HepG2 (cell line): ENCODE data around the gene PHF14. TPM values are rescaled to one million over a fixed set of nuclear protein-coding genes. Genes with fewer than 3 reads are reported as not detected.

Experiments
- EEA1 ChIP-seq: sonication (generic); formaldehyde crosslinking; IDR thresholded peaks from 2 replicates; pipeline ENCODE4 v1.5.1; 2020; ENCODE audit warnings: mild to moderate bottlenecking, missing genetic modification reagents, borderline replicate concordance
- FOXJ3 ChIP-seq: sonication (generic); formaldehyde crosslinking; IDR thresholded peaks from 2 replicates; pipeline ENCODE4 v1.4.0; 2020; ENCODE audit warnings: missing genetic modification reagents, mild to moderate bottlenecking, borderline replicate concordance
- FOXK2 ChIP-seq: fragments of 450-650 bp; IDR thresholded peaks from 2 replicates; pipeline ENCODE4 v1.6.1; 2016
- HMGA1 ChIP-seq: sonication (generic); formaldehyde crosslinking; conservative IDR thresholded peaks from 2 replicates; pipeline ENCODE4 v1.4.0; 2020; ENCODE audit warnings: missing genetic modification reagents
- KDM6A ChIP-seq: IDR thresholded peaks from 2 replicates; pipeline ENCODE4 v1.6.1; 2016; ENCODE audit warnings: low read depth
- MTF1 ChIP-seq: sonication (generic); formaldehyde crosslinking; IDR thresholded peaks from 2 replicates; pipeline ENCODE4 v1.5.0; 2020; ENCODE audit warnings: missing genetic modification reagents
- MYNN ChIP-seq: sonication (generic); formaldehyde crosslinking; IDR thresholded peaks from 2 replicates; pipeline ENCODE4 v1.4.0; 2020; ENCODE audit warnings: mild to moderate bottlenecking, low read depth, missing genetic modification reagents
- NR2F2 ChIP-seq: IDR thresholded peaks from 2 replicates; pipeline ENCODE4 v1.6.1; 2012; ENCODE audit warnings: low read depth, inconsistent platforms, borderline replicate concordance
- SMAD9 ChIP-seq: sonication (generic); formaldehyde crosslinking; IDR thresholded peaks from 2 replicates; pipeline ENCODE4 v1.5.1; 2020; ENCODE audit warnings: mild to moderate bottlenecking, missing genetic modification reagents
- SNAI1 ChIP-seq: sonication (generic); formaldehyde crosslinking; IDR thresholded peaks from 2 replicates; pipeline ENCODE4 v1.5.0; 2020; ENCODE audit warnings: mild to moderate bottlenecking, missing genetic modification reagents, borderline replicate concordance
- SRY ChIP-seq: sonication (generic); formaldehyde crosslinking; IDR thresholded peaks from 2 replicates; pipeline ENCODE4 v1.8.0; 2022; ENCODE audit warnings: mild to moderate bottlenecking, missing genetic modification reagents
- TAF1 ChIP-seq: sonication (generic); formaldehyde crosslinking; IDR thresholded peaks from 2 replicates; pipeline ENCODE4 v1.4.0; 2020; ENCODE audit warnings: missing genetic modification reagents
- ZBTB8A ChIP-seq: sonication (generic); formaldehyde crosslinking; IDR thresholded peaks from 2 replicates; pipeline ENCODE4 v1.4.0; 2020; ENCODE audit warnings: mild to moderate bottlenecking, low read depth, missing genetic modification reagents, borderline replicate concordance
- ZFP37 ChIP-seq: sonication (generic); formaldehyde crosslinking; IDR thresholded peaks from 2 replicates; pipeline ENCODE4 v1.4.0; 2020; ENCODE audit warnings: missing genetic modification reagents, borderline replicate concordance
- ZNF205 ChIP-seq: IDR thresholded peaks from 2 replicates; pipeline ENCODE4 v1.6.1; 2018; ENCODE audit warnings: missing biosample characterization, missing genetic modification reagents
- ZNF501 ChIP-seq: sonication (generic); formaldehyde crosslinking; IDR thresholded peaks from 2 replicates; pipeline ENCODE4 v1.5.1; 2020; ENCODE audit warnings: mild to moderate bottlenecking, moderate library complexity, missing genetic modification reagents
- ZNF615 ChIP-seq: sonication (generic); formaldehyde crosslinking; IDR thresholded peaks from 2 replicates; pipeline ENCODE4 v1.5.0; 2020; ENCODE audit warnings: mild to moderate bottlenecking, missing genetic modification reagents, borderline replicate concordance
- ZNF713 ChIP-seq: sonication (generic); formaldehyde crosslinking; IDR thresholded peaks from 2 replicates; pipeline ENCODE4 v1.4.0; 2020; ENCODE audit warnings: mild to moderate bottlenecking, missing genetic modification reagents
- ZSCAN20 ChIP-seq: sonication (generic); formaldehyde crosslinking; IDR thresholded peaks from 2 replicates; pipeline ENCODE4 v1.4.0; 2020; ENCODE audit warnings: missing genetic modification reagents, mild to moderate bottlenecking, borderline replicate concordance
- polyA plus RNA-seq, 8 experiments: library from polyadenylated mRNA; depleted of rRNA in 3 of 8; stranded (reverse) in 7 of 8; unstranded in 1 of 8; fragments of >200 nt; fragmentation: Illumina TruSeq in 4 of 8; extraction: Trizol in 4 of 8; gene quantifications; 2 replicates each; pipeline versions ENCODE4 v1.2.1 to v1.2.3, GENCODE V29; 2011 to 2016; ENCODE audit warnings: low read depth in 4 of 8, missing spikeins in 1 of 8, mixed read lengths in 1 of 8; ENCODE audit not compliant: insufficient read depth in 1 of 8
- total RNA-seq, 5 experiments: library from RNA; depleted of rRNA; stranded (reverse); fragments of >200 nt; fragmentation: Illumina TruSeq; extraction: Trizol; gene quantifications; 2 replicates each; pipeline ENCODE4 v1.2.3, GENCODE V29; 2016; ENCODE audit warnings: low read depth in 1 of 5
- TF ChIP-seq, protein P1 (sequence below): sonication (generic); formaldehyde crosslinking; IDR thresholded peaks from 2 replicates; pipeline ENCODE4 v1.8.0; 2022; ENCODE audit warnings: mild to moderate bottlenecking, missing genetic modification reagents; ENCODE audit not compliant: insufficient replicate concordance
- TF ChIP-seq, protein P2 (sequence below): sonication (generic); formaldehyde crosslinking; IDR thresholded peaks from 2 replicates; pipeline ENCODE4 v1.5.0; 2020; ENCODE audit warnings: mild to moderate bottlenecking, missing genetic modification reagents
- TF ChIP-seq, protein P3 (sequence below): IDR thresholded peaks from 2 replicates; pipeline ENCODE4 v1.6.1; 2018; ENCODE audit warnings: missing genetic modification reagents, mild to moderate bottlenecking, missing compliant biosample characterization
- TF ChIP-seq, protein P4 (sequence below): sonication (generic); formaldehyde crosslinking; IDR thresholded peaks from 2 replicates; pipeline ENCODE4 v1.5.0; 2020; ENCODE audit warnings: mild to moderate bottlenecking, missing genetic modification reagents, borderline replicate concordance

Gene PHF14
- total and polyA plus RNA-seq, 2 of the 13 experiments (the other 11 are each of a cell fraction or from before 2014, with no cell fraction given): 18.9 to 68.7 TPM

DNA sequence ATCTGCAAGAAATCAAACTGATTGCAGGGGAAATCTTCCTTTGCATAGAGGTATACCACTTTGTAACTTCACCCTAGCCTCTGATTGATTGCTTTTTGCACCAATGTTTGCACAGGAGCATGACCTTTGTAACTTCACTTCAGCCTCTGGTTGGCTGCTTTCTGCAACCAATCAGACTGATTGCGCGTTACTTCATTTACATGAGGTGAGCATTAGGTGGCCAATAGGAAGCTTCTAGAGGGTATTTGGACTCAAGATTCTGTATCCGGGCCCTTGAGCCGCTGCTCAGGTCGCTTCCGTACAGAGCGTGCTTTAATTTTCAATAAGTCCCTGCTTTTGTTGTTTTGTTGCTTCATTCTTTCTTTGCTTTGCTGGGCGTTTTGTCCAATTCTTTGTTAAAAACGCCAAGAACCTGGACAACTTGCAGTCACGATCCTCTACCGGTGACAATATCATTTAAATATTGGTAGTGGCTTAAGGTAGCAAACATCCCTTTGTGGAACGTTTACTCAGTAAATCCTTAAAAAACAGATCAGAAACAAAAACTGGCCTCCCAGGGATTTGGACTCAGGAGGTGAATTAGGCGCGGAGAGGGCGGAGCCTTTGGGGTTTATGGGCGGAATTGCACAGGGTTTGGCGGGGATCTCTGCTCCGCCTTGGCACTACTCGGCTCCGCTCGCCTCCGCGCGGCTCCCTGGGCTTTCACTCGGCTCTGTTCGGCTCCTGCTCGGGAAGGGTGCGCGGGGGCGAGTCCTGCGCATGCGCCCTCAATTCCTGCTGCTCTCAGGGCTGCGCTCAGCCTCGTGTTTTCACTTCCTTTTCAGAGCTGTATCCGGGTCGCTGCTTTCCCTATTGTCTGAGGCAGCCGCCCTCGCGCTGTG is at the start of gene PHF14 (continued):
- TF ChIP-seq, protein P1, sequence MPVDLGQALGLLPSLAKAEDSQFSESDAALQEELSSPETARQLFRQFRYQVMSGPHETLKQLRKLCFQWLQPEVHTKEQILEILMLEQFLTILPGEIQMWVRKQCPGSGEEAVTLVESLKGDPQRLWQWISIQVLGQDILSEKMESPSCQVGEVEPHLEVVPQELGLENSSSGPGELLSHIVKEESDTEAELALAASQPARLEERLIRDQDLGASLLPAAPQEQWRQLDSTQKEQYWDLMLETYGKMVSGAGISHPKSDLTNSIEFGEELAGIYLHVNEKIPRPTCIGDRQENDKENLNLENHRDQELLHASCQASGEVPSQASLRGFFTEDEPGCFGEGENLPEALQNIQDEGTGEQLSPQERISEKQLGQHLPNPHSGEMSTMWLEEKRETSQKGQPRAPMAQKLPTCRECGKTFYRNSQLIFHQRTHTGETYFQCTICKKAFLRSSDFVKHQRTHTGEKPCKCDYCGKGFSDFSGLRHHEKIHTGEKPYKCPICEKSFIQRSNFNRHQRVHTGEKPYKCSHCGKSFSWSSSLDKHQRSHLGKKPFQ (CRISPR knock-in tag): peak; percentile 41
- TF ChIP-seq ZNF501 (CRISPR knock-in tag) (no peak; the same call in none of the 2 replicates), ZNF615 (CRISPR knock-in tag) (no peak), ZFP37 (CRISPR knock-in tag) (peak; percentile 59; the same call in 1 of the 2 replicates), MTF1 (CRISPR knock-in tag) (no peak), TAF1 (CRISPR knock-in tag) (peak; percentile 62; the same call in 1 of the 2 replicates), ZNF713 (CRISPR knock-in tag) (no peak), FOXK2 (0 out of 2 replicates have a peak, but pooled peaks have one; percentile 47), NR2F2 (peak; percentile 30; the same call in 1 of the 2 replicates), EEA1 (no peak), HMGA1 (no peak), SRY (no peak; the same call in 1 of the 2 replicates), SNAI1 (CRISPR knock-in tag) (no peak; the same call in 1 of the 2 replicates), FOXJ3 (CRISPR knock-in tag) (peak; percentile 53; the same call in 1 of the 2 replicates), SMAD9 (CRISPR knock-in tag) (no peak), ZSCAN20 (CRISPR knock-in tag) (no peak), ZNF205 (CRISPR knock-in tag) (peak; percentile 29; the same call in 1 of the 2 replicates), MYNN (CRISPR knock-in tag) (no peak; the same call in 1 of the 2 replicates), KDM6A (CRISPR knock-in tag) (0 out of 2 replicates have a peak, but pooled peaks have one; percentile 18), ZBTB8A (CRISPR knock-in tag) (no peak)
- TF ChIP-seq, protein P2, sequence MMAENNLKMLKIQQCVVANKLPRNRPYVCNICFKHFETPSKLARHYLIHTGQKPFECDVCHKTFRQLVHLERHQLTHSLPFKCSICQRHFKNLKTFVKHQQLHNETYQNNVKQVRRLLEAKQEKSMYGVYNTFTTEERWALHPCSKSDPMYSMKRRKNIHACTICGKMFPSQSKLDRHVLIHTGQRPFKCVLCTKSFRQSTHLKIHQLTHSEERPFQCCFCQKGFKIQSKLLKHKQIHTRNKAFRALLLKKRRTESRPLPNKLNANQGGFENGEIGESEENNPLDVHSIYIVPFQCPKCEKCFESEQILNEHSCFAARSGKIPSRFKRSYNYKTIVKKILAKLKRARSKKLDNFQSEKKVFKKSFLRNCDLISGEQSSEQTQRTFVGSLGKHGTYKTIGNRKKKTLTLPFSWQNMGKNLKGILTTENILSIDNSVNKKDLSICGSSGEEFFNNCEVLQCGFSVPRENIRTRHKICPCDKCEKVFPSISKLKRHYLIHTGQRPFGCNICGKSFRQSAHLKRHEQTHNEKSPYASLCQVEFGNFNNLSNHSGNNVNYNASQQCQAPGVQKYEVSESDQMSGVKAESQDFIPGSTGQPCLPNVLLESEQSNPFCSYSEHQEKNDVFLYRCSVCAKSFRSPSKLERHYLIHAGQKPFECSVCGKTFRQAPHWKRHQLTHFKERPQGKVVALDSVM (CRISPR knock-in tag): no peak
- TF ChIP-seq, protein P3, sequence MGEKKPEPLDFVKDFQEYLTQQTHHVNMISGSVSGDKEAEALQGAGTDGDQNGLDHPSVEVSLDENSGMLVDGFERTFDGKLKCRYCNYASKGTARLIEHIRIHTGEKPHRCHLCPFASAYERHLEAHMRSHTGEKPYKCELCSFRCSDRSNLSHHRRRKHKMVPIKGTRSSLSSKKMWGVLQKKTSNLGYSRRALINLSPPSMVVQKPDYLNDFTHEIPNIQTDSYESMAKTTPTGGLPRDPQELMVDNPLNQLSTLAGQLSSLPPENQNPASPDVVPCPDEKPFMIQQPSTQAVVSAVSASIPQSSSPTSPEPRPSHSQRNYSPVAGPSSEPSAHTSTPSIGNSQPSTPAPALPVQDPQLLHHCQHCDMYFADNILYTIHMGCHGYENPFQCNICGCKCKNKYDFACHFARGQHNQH (CRISPR knock-in tag): peak; percentile 80; the same call in 1 of the 2 replicates
- TF ChIP-seq, protein P4, sequence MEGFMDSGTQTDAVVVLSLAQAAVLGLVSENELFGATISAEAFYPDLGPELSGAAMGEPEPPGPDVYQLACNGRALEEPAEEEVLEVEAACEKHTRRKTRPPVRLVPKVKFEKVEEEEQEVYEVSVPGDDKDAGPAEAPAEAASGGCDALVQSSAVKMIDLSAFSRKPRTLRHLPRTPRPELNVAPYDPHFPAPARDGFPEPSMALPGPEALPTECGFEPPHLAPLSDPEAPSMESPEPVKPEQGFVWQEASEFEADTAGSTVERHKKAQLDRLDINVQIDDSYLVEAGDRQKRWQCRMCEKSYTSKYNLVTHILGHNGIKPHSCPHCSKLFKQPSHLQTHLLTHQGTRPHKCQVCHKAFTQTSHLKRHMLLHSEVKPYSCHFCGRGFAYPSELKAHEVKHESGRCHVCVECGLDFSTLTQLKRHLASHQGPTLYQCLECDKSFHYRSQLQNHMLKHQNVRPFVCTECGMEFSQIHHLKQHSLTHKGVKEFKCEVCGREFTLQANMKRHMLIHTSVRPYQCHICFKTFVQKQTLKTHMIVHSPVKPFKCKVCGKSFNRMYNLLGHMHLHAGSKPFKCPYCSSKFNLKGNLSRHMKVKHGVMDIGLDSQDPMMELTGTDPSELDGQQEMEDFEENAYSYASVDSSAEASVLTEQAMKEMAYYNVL (CRISPR knock-in tag): 0 out of 2 replicates have a peak, but pooled peaks have one; percentile 41
